Measurements from ENCODE around the gene SMARCC1. TPM values are rescaled to one million over a fixed set of nuclear protein-coding genes. Genes with fewer than 3 reads are reported as not detected.
A peak's percentile ranks its signal among the peaks of the same experiment; 100 is the strongest.

The SMARCC1 gene
- total and polyA plus RNA-seq, 4 donors, result 11.7 to 83.0 (median 37.5) TPM

DNA sequence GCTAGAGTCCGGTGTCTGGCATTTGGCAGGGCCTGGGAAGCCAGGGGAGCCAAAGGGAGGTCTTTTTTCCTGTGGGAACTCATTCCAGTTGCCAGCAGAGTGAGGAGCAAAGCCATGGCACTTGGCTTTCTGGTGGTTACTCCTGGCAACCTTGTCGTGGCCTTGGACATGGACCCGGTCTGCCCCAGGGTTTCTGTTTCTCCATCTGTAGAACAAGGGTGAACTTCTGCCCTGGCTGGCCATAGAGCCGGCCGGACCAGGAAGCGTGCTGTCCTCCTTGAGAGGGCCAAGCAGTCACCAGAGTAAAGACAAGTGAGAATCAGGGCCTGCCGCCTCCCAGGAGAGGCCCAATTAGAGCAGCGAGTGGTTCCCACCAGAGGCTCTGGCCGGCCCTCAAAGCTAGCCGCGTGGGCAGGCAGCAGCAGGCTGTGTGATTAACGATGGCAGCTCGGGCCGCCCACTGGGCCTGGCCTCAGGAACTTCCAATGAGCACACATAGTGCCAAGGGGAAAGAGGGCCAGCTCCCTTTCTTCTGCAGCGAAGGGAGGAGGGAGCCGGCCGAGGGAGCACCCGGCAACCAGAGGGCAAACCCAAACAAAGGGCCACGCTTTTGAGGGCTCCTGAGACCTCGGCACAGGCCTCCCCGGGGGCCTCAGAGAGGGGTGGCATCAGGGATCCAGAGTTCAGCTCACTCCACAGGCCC, 239.1 kb downstream of the SMARCC1 start:
- no peak overlapping the region for H3K9ac ChIP-seq (ENCODE audit: insufficient read depth in 1 of 2, low read length in 2 of 2)
- H3K27me3 ChIP-seq (ENCODE audit: control insufficient read depth in 3 of 3, insufficient read depth in 3 of 3, low read length in 2 of 3), result no peaks in the 10 kb centered on the region
- no peak overlapping the region for H3K4me3 ChIP-seq
- peaks cover 0 to 6% (median 0%) of the 10 kb centered on the region in 5 donors for H3K4me1 ChIP-seq (ENCODE audit: control insufficient read depth in 5 of 5, insufficient read depth in 5 of 5, low read length in 5 of 5)
- H3K36me3 ChIP-seq (ENCODE audit: control insufficient read depth in 4 of 4, insufficient read depth in 4 of 4, low read length in 4 of 4), result no peaks in the 10 kb centered on the region
- WGBS, 2 donors, result 65 to 77% methylated on average over 21 of the region's 21 CpGs
- peak; percentile 62 for ATAC-seq (ENCODE audit: insufficient read depth, low FRiP score)
- no peak for TF ChIP-seq CTCF (IDR thresholded peaks at IDR 0.05; ENCODE audit: control extremely low read depth, extremely low read depth)
- peak; percentile 19 to 50 (median 34) for DNase-seq
- no peak overlapping the region for H3K27ac ChIP-seq (ENCODE audit: low read depth in 1 of 2, low read length in 1 of 2)
- no peaks in the 10 kb centered on the region for H3K9me3 ChIP-seq (ENCODE audit: control insufficient read depth in 4 of 4, insufficient read depth in 3 of 4, low read length in 3 of 4)

- TF ChIP-seq CTCF (IDR thresholded peaks at IDR 0.05; ENCODE audit: control extremely low read depth, extremely low read depth), result no peak
- 59 to 64% methylated on average over 6 of the region's 6 CpGs for WGBS, 2 donors
These were observed 240.0 kb downstream of the SMARCC1 start for GRCh38 chr3:47541583-47542108.

DNA sequence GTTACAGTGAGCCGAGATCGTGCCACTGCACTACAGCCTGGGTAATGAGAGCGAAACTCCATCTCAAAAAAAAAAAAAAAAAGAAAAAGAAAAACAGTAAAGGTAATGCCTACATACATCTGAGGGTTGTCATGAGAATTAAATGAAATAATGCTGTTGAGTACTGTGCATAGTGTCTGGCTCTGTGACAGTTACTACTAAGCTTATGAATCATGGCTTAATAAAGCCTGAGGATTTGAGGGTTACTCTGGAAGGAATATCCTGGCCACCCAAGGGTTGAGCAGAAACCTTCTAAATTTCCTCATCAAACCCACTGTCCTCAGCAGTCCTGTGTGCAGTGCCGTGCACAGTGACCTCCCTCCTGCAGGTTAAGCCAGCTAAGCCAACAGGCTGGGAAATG, 241.4 kb downstream of the SMARCC1 start:
- no peak for ATAC-seq (ENCODE audit: insufficient read depth, low FRiP score)
- H3K9me3 ChIP-seq (ENCODE audit: control insufficient read depth in 4 of 4, insufficient read depth in 3 of 4, low read length in 3 of 4), result no peaks in the 10 kb centered on the region

More at GRCh38 chr3:47541583-47542108, 240.0 kb downstream of the SMARCC1 start:
- H3K4me1 ChIP-seq (ENCODE audit: control insufficient read depth in 5 of 5, insufficient read depth in 5 of 5, low read length in 5 of 5), result peaks cover 0 to 6% (median 0%) of the 10 kb centered on the region in 5 donors
- ATAC-seq (ENCODE audit: insufficient read depth, low FRiP score) (no peak), DNase-seq (no peak)
- H3K27ac ChIP-seq (ENCODE audit: low read depth in 1 of 2, low read length in 1 of 2), result no peak overlapping the region
- no peaks in the 10 kb centered on the region for H3K36me3 ChIP-seq (ENCODE audit: control insufficient read depth in 4 of 4, insufficient read depth in 4 of 4, low read length in 4 of 4)
- no peaks in the 10 kb centered on the region for H3K27me3 ChIP-seq (ENCODE audit: control insufficient read depth in 3 of 3, insufficient read depth in 3 of 3, low read length in 2 of 3)
- H3K9ac ChIP-seq (ENCODE audit: insufficient read depth in 1 of 2, low read length in 2 of 2), result no peak overlapping the region
- no peaks in the 10 kb centered on the region for H3K9me3 ChIP-seq (ENCODE audit: control insufficient read depth in 4 of 4, insufficient read depth in 3 of 4, low read length in 3 of 4)
- no peak overlapping the region for H3K4me3 ChIP-seq

More for the DNA sequence above, 241.4 kb downstream of the SMARCC1 start:
- no peak for TF ChIP-seq CTCF (IDR thresholded peaks at IDR 0.05; ENCODE audit: control extremely low read depth, extremely low read depth)
- H3K36me3 ChIP-seq (ENCODE audit: control insufficient read depth in 4 of 4, insufficient read depth in 4 of 4, low read length in 4 of 4), result no peaks in the 10 kb centered on the region
- H3K9ac ChIP-seq (ENCODE audit: insufficient read depth in 1 of 2, low read length in 2 of 2), result no peak overlapping the region
- no peak for DNase-seq
- WGBS, 2 donors, result 92 to 98% methylated on average over 4 of the region's 4 CpGs
- no peaks in the 10 kb centered on the region for H3K27me3 ChIP-seq (ENCODE audit: control insufficient read depth in 3 of 3, insufficient read depth in 3 of 3, low read length in 2 of 3)
- no peak overlapping the region for H3K4me3 ChIP-seq
- no peak overlapping the region for H3K27ac ChIP-seq (ENCODE audit: low read depth in 1 of 2, low read length in 1 of 2)
- H3K4me1 ChIP-seq (ENCODE audit: control insufficient read depth in 5 of 5, insufficient read depth in 5 of 5, low read length in 5 of 5), result peaks cover 0 to 6% (median 0%) of the 10 kb centered on the region in 5 donors
